ENCODE results near the gene TEKTIP1. TPM values are rescaled to one million over a fixed set of nuclear protein-coding genes. Genes with fewer than 3 reads are reported as not detected.
"Not testable (repeated sequence)": the region's sequence is repeated elsewhere in the genome, so short reads cannot be mapped to it uniquely, and the experiment has no call there.

Gene TEKTIP1
- polyA plus RNA-seq, 3 donors = 0.13 to 0.84 TPM; not detected in 1

GRCh38 chr19:3547767-3548282 lies 8.9 kb downstream of the TEKTIP1 start:
- WGBS, 3 donors = 86 to 91% (median 88%) methylated on average over 29 to 36 of the region's 36 CpGs
- no peak overlapping the region for H3K27ac ChIP-seq (ENCODE audit: low read depth, low read length)

- WGBS, 3 donors = 52 to 69% (median 55%) methylated on average over 14 of the region's 14 CpGs
- H3K27ac ChIP-seq (ENCODE audit: low read depth, low read length) = no peak overlapping the region
Measured at GRCh38 chr19:3548606-3549005, 9.6 kb downstream of the TEKTIP1 start.

GRCh38 chr19:3549816-3550215 lies 10.8 kb downstream of the TEKTIP1 start:
- 86 to 88% (median 87%) methylated on average over 10 of the region's 10 CpGs for WGBS, 3 donors

DNA sequence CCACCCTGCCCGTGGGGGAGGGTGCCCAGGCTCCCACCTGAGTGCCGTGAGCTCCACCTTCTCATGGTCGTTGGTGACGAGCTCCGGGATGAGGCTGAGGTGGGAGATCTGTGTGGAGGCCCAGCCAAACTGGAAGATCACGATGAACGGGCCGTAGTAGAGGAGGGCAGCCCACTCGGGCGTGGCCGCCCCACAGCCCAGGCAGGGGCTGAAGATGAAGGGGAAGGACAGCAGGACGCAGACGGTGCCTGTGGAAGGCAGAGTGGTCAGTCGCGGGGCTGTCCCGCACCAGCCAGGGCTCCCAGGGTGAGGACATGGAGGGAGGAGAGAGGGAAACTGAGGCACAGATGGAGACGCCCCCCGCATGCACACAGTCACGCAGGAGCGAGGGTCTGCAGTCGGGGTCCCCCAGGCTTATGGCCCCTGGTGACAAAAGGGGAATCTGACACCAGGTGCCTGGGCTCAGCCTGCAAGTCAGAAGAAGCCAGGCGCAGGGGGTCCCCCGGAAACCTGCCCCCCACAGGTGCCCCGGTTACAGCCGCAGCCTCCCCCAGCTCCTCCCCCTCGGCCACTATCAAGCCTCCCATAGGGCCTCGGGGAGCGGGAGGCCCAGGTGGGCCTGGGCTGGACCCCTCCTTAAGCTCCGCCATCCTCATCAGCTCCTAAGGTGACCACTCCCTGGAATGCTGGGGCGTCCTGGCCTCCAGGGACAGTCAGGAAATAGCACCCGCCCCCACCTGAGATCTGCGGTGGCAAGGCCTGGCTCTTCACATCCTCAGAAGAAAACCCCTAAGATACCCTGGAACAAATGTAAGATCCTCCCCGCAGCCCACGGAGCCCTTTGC lies 12.2 kb downstream of the TEKTIP1 start:
- H3K27ac ChIP-seq (ENCODE audit: low read depth, low read length) = no peak overlapping the region
- WGBS, 3 donors = 89 to 92% (median 90%) methylated on average over 34 of the region's 34 CpGs

More at GRCh38 chr19:3549816-3550215, 10.8 kb downstream of the TEKTIP1 start:
- H3K27ac ChIP-seq (ENCODE audit: low read depth, low read length) = no peak overlapping the region

DNA sequence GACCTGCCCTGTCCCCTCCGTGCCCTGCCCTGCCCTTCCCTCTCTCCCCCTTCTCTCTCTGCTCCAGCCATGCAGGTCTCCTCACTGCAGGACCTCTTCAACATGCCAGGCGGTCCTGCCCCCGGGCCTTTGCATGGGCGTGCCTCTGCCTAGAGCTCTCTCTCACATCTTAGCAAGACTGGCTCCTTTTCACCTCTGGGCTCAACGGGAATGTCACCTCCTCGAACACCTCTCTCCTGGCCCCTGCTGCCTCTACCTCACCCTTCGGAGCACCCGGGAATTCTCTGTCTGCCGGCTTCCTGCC lies 12.8 kb downstream of the TEKTIP1 start:
- 71 to 90% (median 80%) methylated on average over 7 to 9 of the region's 9 CpGs for WGBS, 3 donors
- no peak overlapping the region for H3K27ac ChIP-seq (ENCODE audit: low read depth, low read length)

- no peak overlapping the region for H3K27ac ChIP-seq (ENCODE audit: low read depth, low read length)
- 54 to 79% (median 65%) methylated on average over 21 of the region's 21 CpGs for WGBS, 3 donors
Measured at GRCh38 chr19:3554254-3555083, 15.5 kb downstream of the TEKTIP1 start.

GRCh38 chr19:3555653-3556422 lies 16.9 kb downstream of the TEKTIP1 start:
- 68 to 76% (median 70%) methylated on average over 14 to 15 of the region's 15 CpGs for WGBS, 3 donors

GRCh38 chr19:3556423-3556977 lies 17.5 kb downstream of the TEKTIP1 start:
- 23 to 29% (median 25%) methylated on average over 9 of the region's 9 CpGs for whole genome bisulfite sequencing, 3 donors
- H3K27ac ChIP-seq (ENCODE audit: low read depth, low read length) = no peak overlapping the region

More at GRCh38 chr19:3555653-3556422, 16.9 kb downstream of the TEKTIP1 start:
- H3K27ac ChIP-seq (ENCODE audit: low read depth, low read length) = no peak overlapping the region

GRCh38 chr19:3556978-3557460 lies 18.0 kb downstream of the TEKTIP1 start:
- no peak overlapping the region for H3K27ac ChIP-seq (ENCODE audit: low read depth, low read length)
- 0 to 1% (median 0%) methylated on average over 12 to 60 of the region's 60 CpGs for WGBS, 3 donors

DNA sequence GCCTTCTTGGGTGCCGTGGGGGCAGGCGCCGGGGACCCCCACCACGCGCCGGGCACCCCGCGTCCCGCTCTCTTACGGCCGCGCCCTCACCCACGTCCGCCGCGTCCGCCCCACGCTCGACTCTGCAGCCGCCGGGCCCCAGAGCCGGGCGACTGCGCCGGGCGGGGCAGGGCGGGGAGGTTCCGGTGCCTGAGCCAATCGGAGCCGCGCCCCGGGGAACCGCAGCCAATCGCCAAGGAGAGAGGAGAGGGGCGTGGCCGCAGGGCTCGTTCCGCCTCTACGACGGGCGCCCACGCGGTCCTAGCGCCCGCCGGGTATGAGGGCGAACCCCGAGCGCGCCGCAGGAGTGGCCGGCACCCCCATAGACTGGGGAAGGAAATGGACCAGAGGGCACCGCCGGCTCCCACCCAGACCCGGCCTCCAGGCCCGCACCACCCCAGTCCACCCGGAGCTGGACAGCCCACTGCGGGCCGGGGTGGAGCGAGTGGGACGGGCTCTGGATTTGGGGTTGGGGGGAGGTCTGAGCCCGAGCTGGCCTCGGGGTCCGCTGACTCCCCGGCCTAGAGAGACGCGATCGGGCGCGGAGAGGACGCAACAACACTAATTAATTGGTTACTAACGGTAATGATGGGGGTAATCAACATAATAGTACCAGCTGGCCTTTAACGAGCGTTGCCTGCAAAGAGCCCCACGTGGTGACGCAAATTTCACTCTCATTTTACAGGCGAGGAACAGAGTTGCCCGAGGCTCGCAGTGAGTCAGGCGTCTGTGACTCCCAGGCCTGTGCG lies 18.7 kb downstream of the TEKTIP1 start, which contains the start of gene MFSD12:
Gene MFSD12, minus strand, starts transcription at position 126 of the 788 bp plus-strand sequence. CDS start 183 bp downstream, outside the sequence.
- WGBS, 3 donors = 1% methylated on average over 57 to 81 of the region's 81 CpGs
- H3K27ac ChIP-seq (ENCODE audit: low read depth, low read length) = no peak within 1 kb of the TSS

DNA sequence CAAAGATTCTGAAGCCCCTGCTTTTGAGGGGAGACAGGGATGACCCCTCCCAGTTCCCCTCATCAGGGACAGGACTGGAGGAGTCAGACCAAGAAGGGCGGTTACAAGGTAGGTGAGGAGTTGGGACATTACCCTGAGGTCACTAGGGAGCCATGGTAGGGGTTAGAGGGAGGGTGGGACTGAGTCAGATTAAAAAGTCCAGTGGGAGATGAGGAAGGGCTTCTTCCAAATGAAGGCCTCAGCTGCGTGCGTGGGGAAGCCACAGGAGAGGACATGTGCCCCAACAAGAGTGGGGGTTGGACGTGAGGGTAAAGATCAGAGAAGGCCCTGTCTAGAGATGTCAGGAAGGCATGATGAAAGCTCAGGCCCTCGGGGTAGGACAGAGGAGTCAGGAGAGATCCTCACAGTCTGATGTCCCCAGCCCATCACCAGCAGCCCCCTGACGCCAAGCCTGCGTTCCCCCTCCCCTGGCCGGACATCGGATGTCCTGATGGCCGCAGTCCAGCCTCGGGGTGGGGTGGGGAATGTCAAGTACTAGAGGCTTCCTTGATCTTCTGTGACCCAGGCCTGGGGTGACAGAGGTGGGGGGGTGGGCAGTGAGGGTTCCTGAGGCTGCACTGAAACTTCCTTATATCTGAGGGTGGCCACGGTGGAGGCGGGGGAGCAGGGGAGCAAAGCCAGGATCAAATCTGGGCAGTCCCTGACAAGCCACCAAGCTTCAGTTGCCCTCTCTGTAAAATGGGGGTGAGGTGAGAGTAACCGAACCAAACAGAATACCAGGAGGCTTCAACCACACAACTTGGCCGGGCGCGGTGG lies 24.9 kb downstream of the TEKTIP1 start:
- 69 to 82% (median 81%) methylated on average over 17 of the region's 17 CpGs for WGBS, 3 donors
- H3K27ac ChIP-seq (ENCODE audit: low read depth, low read length) = no peak overlapping the region

DNA sequence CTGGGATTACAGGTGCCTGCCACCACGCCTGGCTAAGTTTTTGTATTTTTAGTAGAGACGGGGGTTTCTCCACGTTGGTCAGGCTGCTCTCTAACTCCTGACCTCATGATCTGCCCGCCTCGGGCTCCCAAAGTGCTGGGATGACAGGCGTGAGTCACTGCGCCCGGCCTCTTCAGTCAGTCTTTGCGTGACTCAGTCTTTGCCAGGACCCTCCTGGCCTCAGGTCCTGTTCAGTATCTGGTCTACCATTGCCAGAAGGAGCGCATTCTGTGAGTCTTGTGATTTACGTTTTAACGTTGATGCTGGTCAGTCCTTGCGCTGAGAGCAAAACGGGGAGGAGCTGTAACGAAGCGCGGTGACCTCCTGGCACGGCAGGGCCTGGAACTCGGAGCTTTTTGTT lies 26.2 kb downstream of the TEKTIP1 start:
- WGBS, 3 donors = 87 to 92% (median 88%) methylated on average over 19 of the region's 19 CpGs
- H3K27ac ChIP-seq (ENCODE audit: low read depth, low read length) = no peak overlapping the region

- not testable (repeated sequence) for H3K27ac ChIP-seq (ENCODE audit: low read depth, low read length)
- WGBS, 3 donors = 73 to 90% (median 88%) methylated on average over 11 of the region's 11 CpGs
Measured at GRCh38 chr19:3570042-3570441, 31.1 kb downstream of the TEKTIP1 start.

DNA sequence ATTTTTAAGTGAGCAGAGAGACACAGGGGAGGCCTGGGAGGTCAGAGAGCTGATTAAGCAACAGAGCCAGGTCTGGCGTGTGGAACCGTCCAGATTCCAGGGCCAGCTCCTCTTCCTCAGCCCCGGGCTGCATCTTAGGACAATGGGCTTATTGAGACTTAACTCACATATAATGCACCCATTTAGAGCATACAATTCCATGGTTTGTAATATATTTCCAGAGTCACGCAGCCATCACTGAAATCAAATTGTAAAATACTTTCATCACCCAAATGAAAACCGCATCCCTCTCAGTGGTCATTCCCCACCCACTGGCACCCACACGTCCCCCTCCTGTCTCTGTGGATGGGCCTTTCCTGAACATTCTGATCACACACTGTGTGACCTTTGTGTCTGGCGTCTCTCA lies 31.6 kb downstream of the TEKTIP1 start:
- H3K27ac ChIP-seq (ENCODE audit: low read depth, low read length) = no peak overlapping the region
- 67 to 83% (median 77%) methylated on average over 7 of the region's 7 CpGs for WGBS, 3 donors

GRCh38 chr19:3572132-3572854 lies 33.3 kb downstream of the TEKTIP1 start:
- no peak overlapping the region for H3K27ac ChIP-seq (ENCODE audit: low read depth, low read length)
- 1 to 3% (median 3%) methylated on average over 38 to 48 of the region's 48 CpGs for WGBS, 3 donors

DNA sequence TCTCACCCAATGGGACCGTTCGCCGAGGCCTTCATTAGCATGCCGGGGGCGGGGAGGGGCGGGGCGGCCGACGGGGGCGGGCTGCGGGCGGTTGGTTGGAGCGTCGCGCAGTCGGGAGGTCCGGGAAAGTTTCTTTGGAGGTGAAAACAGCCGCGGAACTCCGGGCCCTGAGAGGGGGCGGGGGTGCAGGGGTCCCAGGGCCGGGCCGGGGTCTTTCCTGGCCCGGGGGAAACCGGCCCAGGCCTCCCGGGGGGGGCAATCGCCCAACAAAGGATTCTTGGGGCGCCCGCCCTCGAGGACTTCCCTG lies 33.8 kb downstream of the TEKTIP1 start, which contains the start of gene HMG20B:
Gene HMG20B, plus strand, starts transcription at position 90 of the 307 bp plus-strand sequence. CDS start 366 bp downstream, outside the sequence.
- no peak within 1 kb of the TSS for H3K27ac ChIP-seq (ENCODE audit: low read depth, low read length)
- whole genome bisulfite sequencing, 3 donors = 0 to 2% (median 0%) methylated on average over 23 to 30 of the region's 30 CpGs
